HCT116 (cell line): ENCODE data around the gene SLC5A6. TPM values are rescaled to one million over a fixed set of nuclear protein-coding genes. Genes with fewer than 3 reads are reported as not detected.

ENCODE experiments used
- ATAC-seq: fragments of 200-7000 bp; cut with Tn5 transposase; 2 replicates; pipeline ENCODE4 v1.9.1; 2020; ENCODE audit warnings: mild to moderate bottlenecking, moderate library complexity
- BruUV-seq: library from RNA; stranded (reverse); fragments of 400-500 nt; replicated peaks from 2 replicates; lab custom pipeline; 2021; lab: Mats Ljungman, UMichigan
- CTCF ChIA-PET: fragments of 300-600 bp; sonication (Branson Sonifier 250); formaldehyde crosslinking; loops from one replicate; lab custom pipeline; 2021; ENCODE audit warnings: antibody characterized with exemption; lab: Charles Lee
- POLR2A ChIA-PET: fragments of 300-600, 350-600 bp; sonication (Branson Sonifier 250); formaldehyde crosslinking; loops from one replicate; lab custom pipeline; 2021; ENCODE audit warnings: antibody characterized with exemption; lab: Charles Lee
- RAD21 ChIA-PET, 2 experiments: fragments of 300-600 bp; sonication (Branson Sonifier 250); formaldehyde crosslinking; loops; one replicate each; lab custom pipeline; 2023; ENCODE audit warnings: low total read pairs in 2 of 2; ENCODE audit not compliant: uncharacterized antibody in 2 of 2, unreplicated experiment in 2 of 2, low non-redundant PET in 1 of 2; lab: Charles Lee
- DNase-seq: peaks from one replicate; pipeline ENCODE4 v3.0.0-alpha.2; 2010; ENCODE audit warnings: low read depth, low spot score
- H2AFZ ChIP-seq: fragments of 200-600 bp; shearing (Covaris generic), sonication (generic); 2 replicates; pipeline ENCODE4 v1.6.1; 2017; ENCODE audit warnings: low read depth, mixed run types, mixed read lengths, antibody characterized with exemption, low read length; ENCODE audit not compliant: poor library complexity, severe bottlenecking
- H3K27ac ChIP-seq: 2 replicates; pipeline ENCODE4 v1.5.1; 2012; ENCODE audit warnings: low read depth, low read length
- H3K27me3 ChIP-seq: fragments of 200-600 bp; sonication (generic); 2 replicates; pipeline ENCODE4 v1.6.1; 2016; ENCODE audit warnings: mixed run types, low read length, mixed read lengths; ENCODE audit not compliant: insufficient read depth
- H3K36me3 ChIP-seq, 2 experiments: fragments of 200-500 bp in 1 of 2; fragments of 200-600 bp in 1 of 2; sonication (Bioruptor generic) in 1 of 2; sonication (generic) in 1 of 2; 2 replicates each; pipeline versions ENCODE4 v1.5.1 to v1.6.1; 2014 to 2016; ENCODE audit warnings: low read length in 2 of 2, inconsistent platforms in 1 of 2, mixed read lengths in 1 of 2, mixed run types in 1 of 2; ENCODE audit not compliant: insufficient read depth in 2 of 2, control insufficient read depth in 1 of 2
- H3K4me1 ChIP-seq, 2 experiments: fragments of 200-600 bp in 1 of 2; sonication (generic) in 1 of 2; 2 replicates each; pipeline versions ENCODE4 v1.5.1 to v1.6.1; 2012 to 2017; ENCODE audit warnings: low read length in 2 of 2, inconsistent platforms in 1 of 2, mild to moderate bottlenecking in 1 of 2, mixed read lengths in 1 of 2, mixed run types in 1 of 2, moderate library complexity in 1 of 2; ENCODE audit not compliant: insufficient read depth in 2 of 2, control insufficient read depth in 1 of 2
- H3K4me2 ChIP-seq: fragments of 200-600 bp; sonication (generic); 2 replicates; pipeline ENCODE4 v1.6.1; 2017; ENCODE audit warnings: mixed run types, low read length, mixed read lengths
- H3K4me3 ChIP-seq, 2 experiments: fragments of 200-600 bp in 1 of 2; sonication (generic) in 1 of 2; replicated peaks in 1 of 2; 2 replicates each; pipeline ENCODE4 v1.5.1; 2011 to 2016; ENCODE audit warnings: low read length in 2 of 2, control low read depth in 1 of 2, low read depth in 1 of 2, mild to moderate bottlenecking in 1 of 2, mixed read lengths in 1 of 2, mixed run types in 1 of 2
- H3K79me2 ChIP-seq: fragments of 200-600 bp; sonication (generic); 2 replicates; pipeline ENCODE4 v1.6.1; 2017; ENCODE audit warnings: mild to moderate bottlenecking, mixed run types, low read length, moderate library complexity, mixed read lengths; ENCODE audit not compliant: insufficient read depth
- H3K9ac ChIP-seq: fragments of 200-600 bp; sonication (generic); 2 replicates; pipeline ENCODE4 v1.6.1; 2016; ENCODE audit warnings: low read length, mixed read lengths
- H3K9me2 ChIP-seq: fragments of 200-600 bp; sonication (generic), shearing (Covaris generic); 2 replicates; pipeline ENCODE4 v1.6.1; 2017; ENCODE audit warnings: mixed run types, mild to moderate bottlenecking, moderate library complexity; ENCODE audit not compliant: insufficient read depth
- H3K9me3 ChIP-seq, 2 experiments: fragments of 200-500 bp in 1 of 2; fragments of 200-600 bp in 1 of 2; sonication (Bioruptor generic) in 1 of 2; sonication (generic) in 1 of 2; 2 replicates each; pipeline ENCODE4 v1.6.1; 2014 to 2017; ENCODE audit warnings: low read length in 2 of 2, mixed read lengths in 2 of 2, inconsistent platforms in 1 of 2, low read depth in 1 of 2, mild to moderate bottlenecking in 1 of 2, mixed run types in 1 of 2, moderate library complexity in 1 of 2; ENCODE audit not compliant: control insufficient read depth in 1 of 2, insufficient read depth in 1 of 2
- H4K20me1 ChIP-seq: fragments of 200-600 bp; sonication (generic), shearing (Covaris generic); 2 replicates; pipeline ENCODE4 v1.6.1; 2017; ENCODE audit warnings: mixed run types, mild to moderate bottlenecking, moderate library complexity; ENCODE audit not compliant: insufficient read depth
- CEBPB ChIP-seq: IDR thresholded peaks from 2 replicates; pipeline ENCODE4 v1.6.1; 2012; ENCODE audit warnings: low read depth
- EZH2 ChIP-seq: fragments of 200-600 bp; sonication (generic); IDR thresholded peaks from 2 replicates; pipeline ENCODE4 v1.6.1; 2017; ENCODE audit warnings: antibody characterized with exemption, mixed run types
- EZH2phosphoT487 ChIP-seq: fragments of 200-600 bp; IDR thresholded peaks from 2 replicates; pipeline ENCODE4 v1.6.1; 2018; ENCODE audit warnings: antibody characterized with exemption, borderline replicate concordance
- POLR2A ChIP-seq: IDR thresholded peaks from 2 replicates; pipeline ENCODE4 v1.7.0; 2011; ENCODE audit warnings: borderline replicate concordance; ENCODE audit not compliant: insufficient read depth, insufficient read length; ENCODE audit errors: extremely low read depth
- RAD21 ChIP-seq: IDR thresholded peaks from 2 replicates; pipeline ENCODE4 v1.6.1; 2012; ENCODE audit warnings: low read depth, mild to moderate bottlenecking
- SIN3A ChIP-seq: IDR thresholded peaks from 2 replicates; pipeline ENCODE4 v1.6.1; 2012; ENCODE audit warnings: low read depth
- SRF ChIP-seq: IDR thresholded peaks from 2 replicates; pipeline ENCODE4 v1.6.1; 2012; ENCODE audit warnings: low read depth
- TCF7L2 ChIP-seq: IDR thresholded peaks from 2 replicates; pipeline ENCODE4 v1.7.0; 2011; ENCODE audit warnings: borderline replicate concordance, inconsistent platforms; ENCODE audit not compliant: insufficient read depth, insufficient read length; ENCODE audit errors: extremely low read depth
- YY1 ChIP-seq: IDR thresholded peaks from 2 replicates; pipeline ENCODE4 v1.6.1; 2011; ENCODE audit warnings: low read length, low read depth, moderate library complexity, mild to moderate bottlenecking; ENCODE audit not compliant: insufficient replicate concordance; ENCODE audit errors: extremely low read depth
- ZBTB33 ChIP-seq: IDR thresholded peaks from 2 replicates; pipeline ENCODE4 v1.6.1; 2011; ENCODE audit warnings: mild to moderate bottlenecking, low read length, moderate library complexity; ENCODE audit not compliant: insufficient replicate concordance; ENCODE audit errors: extremely low read depth
- ZFX ChIP-seq: fragments of 450-650 bp; IDR thresholded peaks from 2 replicates; pipeline ENCODE4 v1.6.1; 2017
- ZNF274 ChIP-seq: fragments of 200-500 bp; sonication (Bioruptor generic); IDR thresholded peaks from 2 replicates; pipeline ENCODE4 v1.6.1; 2014; ENCODE audit warnings: mild to moderate bottlenecking, low read depth, low read length, inconsistent platforms
- intact Hi-C: fragments of 100-400 bp; cut with micrococcal nuclease; formaldehyde crosslinking; loops from 2 replicates; pipeline ENCODE4 v1.10.0; 2022
- total RNA-seq: library from RNA; stranded (reverse); gene quantifications from one replicate; pipeline ENCODE4 v1.2.1, GENCODE V29; 2021; ENCODE audit not compliant: unreplicated experiment
- TF ChIP-seq, protein P1 (sequence below), 3 experiments: fragments of 200-600 bp in 1 of 3; sonication (generic) in 1 of 3; IDR thresholded peaks in 2 of 3; conservative IDR thresholded peaks in 1 of 3; 2 replicates each; pipeline ENCODE4 v1.5.1; 2012 to 2017; ENCODE audit warnings: low read depth in 2 of 3, low read length in 2 of 3, antibody characterized with exemption in 1 of 3, borderline replicate concordance in 1 of 3, control low read depth in 1 of 3, mild to moderate bottlenecking in 1 of 3, mixed read lengths in 1 of 3, mixed run types in 1 of 3, moderate library complexity in 1 of 3; ENCODE audit not compliant: insufficient read depth in 1 of 3
- TF ChIP-seq, protein P2 (sequence below): IDR thresholded peaks from 2 replicates; pipeline ENCODE4 v1.6.1; 2012

SLC5A6 gene
- total RNA-seq, 1 experiment from 2014 or later = 55.4 TPM

GRCh38 chr2:27255187-27255586 is 43.1 kb upstream of the SLC5A6 start:
- intact Hi-C loops = no loop called here
- DNase-seq (no peak), ATAC-seq (no peak)
- Histone ChIP-seq H3K9me3 (no peaks in the 10 kb centered on the region), H3K79me2 (0 out of 2 replicates have a peak, but pooled peaks cover 7% of the 10 kb centered on the region), H3K4me3 (no peak overlapping the region), H3K36me3 (peaks cover 0 to 2% of the 10 kb centered on the region in 2 experiments; a peak in 2 of 4 replicates), H3K27ac (no peak overlapping the region), H4K20me1 (no peaks in the 10 kb centered on the region), H3K4me2 (no peak overlapping the region), H3K27me3 (no peaks in the 10 kb centered on the region), H3K4me1 (peaks cover 0 to 5% of the 10 kb centered on the region in 2 experiments; a peak in 2 of 4 replicates), H2AFZ (no peak overlapping the region), H3K9ac (no peak overlapping the region), H3K9me2 (no peaks in the 10 kb centered on the region)
- no peak for TF ChIP-seq ZBTB33
- no peak for TF ChIP-seq RAD21
- no peak for TF ChIP-seq TCF7L2
- TF ChIP-seq, protein P1, sequence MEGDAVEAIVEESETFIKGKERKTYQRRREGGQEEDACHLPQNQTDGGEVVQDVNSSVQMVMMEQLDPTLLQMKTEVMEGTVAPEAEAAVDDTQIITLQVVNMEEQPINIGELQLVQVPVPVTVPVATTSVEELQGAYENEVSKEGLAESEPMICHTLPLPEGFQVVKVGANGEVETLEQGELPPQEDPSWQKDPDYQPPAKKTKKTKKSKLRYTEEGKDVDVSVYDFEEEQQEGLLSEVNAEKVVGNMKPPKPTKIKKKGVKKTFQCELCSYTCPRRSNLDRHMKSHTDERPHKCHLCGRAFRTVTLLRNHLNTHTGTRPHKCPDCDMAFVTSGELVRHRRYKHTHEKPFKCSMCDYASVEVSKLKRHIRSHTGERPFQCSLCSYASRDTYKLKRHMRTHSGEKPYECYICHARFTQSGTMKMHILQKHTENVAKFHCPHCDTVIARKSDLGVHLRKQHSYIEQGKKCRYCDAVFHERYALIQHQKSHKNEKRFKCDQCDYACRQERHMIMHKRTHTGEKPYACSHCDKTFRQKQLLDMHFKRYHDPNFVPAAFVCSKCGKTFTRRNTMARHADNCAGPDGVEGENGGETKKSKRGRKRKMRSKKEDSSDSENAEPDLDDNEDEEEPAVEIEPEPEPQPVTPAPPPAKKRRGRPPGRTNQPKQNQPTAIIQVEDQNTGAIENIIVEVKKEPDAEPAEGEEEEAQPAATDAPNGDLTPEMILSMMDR (IDR thresholded peaks at IDR 0.05 in 2 of 3, conservative IDR thresholded peaks at IDR 0.05 in 1 of 3; ENCODE audit: borderline replicate concordance in 1 of 3, insufficient read depth in 1 of 3, low read depth in 2 of 3, low read length in 2 of 3) = no peak
- TF ChIP-seq SIN3A = no peak
- TF ChIP-seq ZNF274 = no peak
- TF ChIP-seq EZH2phosphoT487 = no peak
- no peak for TF ChIP-seq ZFX
- TF ChIP-seq EZH2 = no peak
- TF ChIP-seq YY1 = no peak
- no peak for TF ChIP-seq SRF
- TF ChIP-seq, protein P2, sequence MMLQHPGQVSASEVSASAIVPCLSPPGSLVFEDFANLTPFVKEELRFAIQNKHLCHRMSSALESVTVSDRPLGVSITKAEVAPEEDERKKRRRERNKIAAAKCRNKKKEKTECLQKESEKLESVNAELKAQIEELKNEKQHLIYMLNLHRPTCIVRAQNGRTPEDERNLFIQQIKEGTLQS = no peak
- no peak for TF ChIP-seq POLR2A
- TF ChIP-seq CEBPB = no peak
- BruUV-seq = no TSS peak
- CTCF ChIA-PET = no interaction called here
- POLR2A ChIA-PET = no interaction called here
- RAD21 ChIA-PET = no interaction called here
